Measurements from ENCODE around the gene SMCO2. TPM values are rescaled to one million over a fixed set of nuclear protein-coding genes. Genes with fewer than 3 reads are reported as not detected.

The SMCO2 gene
- total and polyA plus RNA-seq, 10 of the 15 experiments (the other 5 are each of a cell fraction or from before 2014, with no cell fraction given), result 0.11 to 2.3 (median 0.67) TPM

DNA sequence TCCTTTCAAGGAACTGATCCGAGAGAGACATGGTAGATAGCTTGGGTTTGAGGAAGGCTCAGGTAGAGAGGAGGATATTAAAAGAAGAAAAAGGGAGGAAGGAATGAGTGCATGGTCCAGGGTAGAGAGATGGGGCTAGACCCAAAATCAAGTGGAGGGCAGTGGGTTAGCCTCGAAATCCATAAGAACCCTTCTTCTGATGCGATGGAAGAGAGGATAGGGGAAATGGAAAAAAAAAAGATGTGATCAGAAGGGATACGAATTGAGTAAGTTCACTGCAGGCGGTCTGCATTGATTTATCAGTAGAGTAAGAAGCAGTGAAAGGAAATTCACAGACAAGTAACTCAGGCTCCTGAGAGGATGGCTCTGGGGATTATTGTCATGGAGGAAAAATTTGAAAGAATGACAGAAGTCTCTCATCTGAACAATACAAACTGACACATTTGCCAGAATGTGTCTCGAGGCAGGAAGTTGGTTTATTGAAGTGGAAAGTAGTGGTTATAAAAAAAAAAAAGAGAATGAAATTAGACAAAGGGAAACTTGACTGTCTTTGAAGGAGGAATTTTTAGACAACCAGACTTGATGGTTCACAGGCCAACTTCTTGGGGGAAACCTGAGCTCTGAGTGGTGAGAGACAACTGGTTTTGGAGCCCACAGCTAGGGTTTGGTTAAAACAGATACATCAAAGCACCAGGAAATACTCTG is 87.7 kb downstream of the SMCO2 start:
- Histone ChIP-seq H4K20me1 (ENCODE audit: control insufficient read depth, insufficient read depth) (no peaks in the 10 kb centered on the region), H3K36me3 (ENCODE audit: control insufficient read depth in 2 of 2, insufficient read depth in 2 of 2, low read length in 1 of 2) (no peaks in the 10 kb centered on the region), H3K27ac (ENCODE audit: control insufficient read depth, insufficient read depth) (peak overlapping the region; percentile 78), H3K9me3 (replicated peaks; ENCODE audit: control insufficient read depth, insufficient read depth, low read length) (no peaks in the 10 kb centered on the region; the same call in 2 of the 3 replicates), H3K27me3 (replicated peaks in 1 of 2; ENCODE audit: control insufficient read depth in 2 of 2, insufficient read depth in 2 of 2, low read length in 1 of 2) (no peaks in the 10 kb centered on the region), H2AFZ (ENCODE audit: control insufficient read depth, low read depth, low read length) (peak overlapping the region; percentile 10; the same call in 1 of the 2 replicates), H3K9ac (ENCODE audit: control insufficient read depth, insufficient read depth, low read length) (peak overlapping the region; percentile 55; the same call in 1 of the 2 replicates), H3K4me1 (ENCODE audit: control insufficient read depth, insufficient read depth, low read length) (peaks cover 62% of the 10 kb centered on the region), H3K4me3 (peak overlapping the region; percentile 27; the same call in 1 of the 2 replicates), H3K4me2 (ENCODE audit: control insufficient read depth, insufficient read depth) (peak overlapping the region; percentile 88), H3K79me2 (ENCODE audit: control insufficient read depth, insufficient read depth, low read length) (peaks cover 35% of the 10 kb centered on the region)
- intact Hi-C loops (cut with micrococcal nuclease; ENCODE audit: unreplicated experiment), result loop anchor here (1.0 to 5.0 kb wide), 3 partner anchors 36 to 168 kb away; no protein-coding TSS in a partner anchor
- no TSS peak for BruUV-seq (replicated peaks)
- in situ Hi-C loops (cut with MboI), result no loop called here
- SMC1A ChIA-PET (ENCODE audit: uncharacterized antibody, unreplicated experiment), result interaction anchor here (0.6 to 2.3 kb wide), 7 partner anchors 10 to 201 kb away, joined by 3 to 11 read pairs (median 4); no protein-coding TSS in a partner anchor
- POLR2A ChIA-PET, result interaction anchor here (1.1 kb wide), 1 partner anchor 203 kb away, joined by 4 read pairs; no protein-coding TSS in a partner anchor
- peak; percentile 31 for FAIRE-seq
- CTCF ChIA-PET, result interaction anchor here (0.7 kb wide), 2 partner anchors 119 to 268 kb away, joined by 3 to 4 read pairs; no protein-coding TSS in a partner anchor
- peak; percentile 77 for ATAC-seq
- peak; percentile 86 for DNase-seq (ENCODE audit: low read depth, low spot score)
- RAD21 ChIA-PET (ENCODE audit: unreplicated experiment), result interaction anchor here (0.7 to 1.2 kb wide), 2 partner anchors 10 to 13 kb away, joined by 3 to 4 read pairs; partner anchors contain the start of gene PPFIBP1
- 37% methylated on average over 6 of the region's 6 CpGs for WGBS (ENCODE audit: insufficient coverage, insufficient replicate concordance, low lambda C conversion rate, missing lambda C conversion rate)
- TF ChIP-seq HDGF (IDR thresholded peaks at IDR 0.05) (0 out of 2 replicates have a peak, but pooled peaks have one; percentile 55), TCF7 (IDR thresholded peaks at IDR 0.05; ENCODE audit: borderline replicate concordance) (peak; percentile 75; the same call in 1 of the 2 replicates), CREB1 (IDR thresholded peaks at IDR 0.05; ENCODE audit: low read depth) (0 out of 2 replicates have a peak, but pooled peaks have one; percentile 27), SMAD1 (IDR thresholded peaks at IDR 0.05; ENCODE audit: low read depth, partially characterized antibody) (peak; percentile 66), MEF2A (IDR thresholded peaks at IDR 0.05; ENCODE audit: insufficient read depth, low read depth, low read length) (0 out of 2 replicates have a peak, but pooled peaks have one; percentile 35), PKNOX1 (IDR thresholded peaks at IDR 0.05) (peak; percentile 48; the same call in 1 of the 2 replicates), RAD21 (IDR thresholded peaks at IDR 0.05; ENCODE audit: insufficient read depth, low read depth, low read length) (peak; percentile 9; the same call in 1 of the 2 replicates), PAX8 (IDR thresholded peaks at IDR 0.05) (no peak), BCL3 (IDR thresholded peaks at IDR 0.05; ENCODE audit: borderline replicate concordance, insufficient read depth, low read depth, low read length, poor library complexity, severe bottlenecking) (peak; percentile 23), FOXM1 (IDR thresholded peaks at IDR 0.05; ENCODE audit: low read depth, low read length) (peak; percentile 58; the same call in 1 of the 2 replicates), PML (IDR thresholded peaks at IDR 0.05; ENCODE audit: low read length) (0 out of 2 replicates have a peak, but pooled peaks have one; percentile 54), NFIC (IDR thresholded peaks at IDR 0.05; ENCODE audit: low read depth, low read length) (peak; percentile 89), NR2C1 (IDR thresholded peaks at IDR 0.05) (no peak), ZNF384 (IDR thresholded peaks at IDR 0.05; ENCODE audit: borderline replicate concordance, low read depth, low read length) (peak; percentile 79), BHLHE40 (IDR thresholded peaks at IDR 0.05; ENCODE audit: borderline replicate concordance in 1 of 2, low read depth in 2 of 2, low read length in 1 of 2) (0 out of 4 replicates have a peak, but pooled peaks of 1 of the 2 experiments have one; percentile 9), CEBPB (IDR thresholded peaks at IDR 0.05; ENCODE audit: borderline replicate concordance in 1 of 2, low read depth in 2 of 2, low read length in 2 of 2) (no peak)
- TF ChIP-seq, protein P1, sequence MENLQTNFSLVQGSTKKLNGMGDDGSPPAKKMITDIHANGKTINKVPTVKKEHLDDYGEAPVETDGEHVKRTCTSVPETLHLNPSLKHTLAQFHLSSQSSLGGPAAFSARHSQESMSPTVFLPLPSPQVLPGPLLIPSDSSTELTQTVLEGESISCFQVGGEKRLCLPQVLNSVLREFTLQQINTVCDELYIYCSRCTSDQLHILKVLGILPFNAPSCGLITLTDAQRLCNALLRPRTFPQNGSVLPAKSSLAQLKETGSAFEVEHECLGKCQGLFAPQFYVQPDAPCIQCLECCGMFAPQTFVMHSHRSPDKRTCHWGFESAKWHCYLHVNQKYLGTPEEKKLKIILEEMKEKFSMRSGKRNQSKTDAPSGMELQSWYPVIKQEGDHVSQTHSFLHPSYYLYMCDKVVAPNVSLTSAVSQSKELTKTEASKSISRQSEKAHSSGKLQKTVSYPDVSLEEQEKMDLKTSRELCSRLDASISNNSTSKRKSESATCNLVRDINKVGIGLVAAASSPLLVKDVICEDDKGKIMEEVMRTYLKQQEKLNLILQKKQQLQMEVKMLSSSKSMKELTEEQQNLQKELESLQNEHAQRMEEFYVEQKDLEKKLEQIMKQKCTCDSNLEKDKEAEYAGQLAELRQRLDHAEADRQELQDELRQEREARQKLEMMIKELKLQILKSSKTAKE (IDR thresholded peaks at IDR 0.05; ENCODE audit: low read depth, poor library complexity, severe bottlenecking), result peak; percentile 81

Data from GM12878 (cell line).